ENCODE data around the gene VGLL4.
"Not testable (repeated sequence)": the region's sequence is repeated elsewhere in the genome, so short reads cannot be mapped to it uniquely, and the experiment has no call there.

The VGLL4 gene

DNA sequence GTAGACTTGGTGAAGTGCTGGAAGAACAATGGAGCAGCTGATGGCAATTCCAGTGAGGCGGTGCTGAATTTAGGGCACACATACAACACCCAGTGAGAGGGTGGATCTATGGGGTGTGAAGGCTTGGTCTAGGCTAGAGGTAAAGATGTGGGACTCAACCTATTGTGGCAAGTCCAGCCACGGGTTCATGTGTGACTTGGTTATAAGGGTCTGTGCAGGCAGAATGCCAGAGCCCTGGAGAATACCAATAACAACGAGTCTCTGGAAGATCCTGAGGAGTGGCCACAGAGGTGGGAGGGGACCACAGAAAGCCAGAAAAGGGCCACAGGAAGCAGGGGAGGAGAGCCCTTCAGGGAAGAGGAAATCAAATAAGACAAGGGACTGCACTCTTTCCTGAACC, 55.0 kb downstream of the VGLL4 start:
- in situ Hi-C loops (cut with MboI; ENCODE audit: low sequenced_read_pairs) = no loop called here

DNA sequence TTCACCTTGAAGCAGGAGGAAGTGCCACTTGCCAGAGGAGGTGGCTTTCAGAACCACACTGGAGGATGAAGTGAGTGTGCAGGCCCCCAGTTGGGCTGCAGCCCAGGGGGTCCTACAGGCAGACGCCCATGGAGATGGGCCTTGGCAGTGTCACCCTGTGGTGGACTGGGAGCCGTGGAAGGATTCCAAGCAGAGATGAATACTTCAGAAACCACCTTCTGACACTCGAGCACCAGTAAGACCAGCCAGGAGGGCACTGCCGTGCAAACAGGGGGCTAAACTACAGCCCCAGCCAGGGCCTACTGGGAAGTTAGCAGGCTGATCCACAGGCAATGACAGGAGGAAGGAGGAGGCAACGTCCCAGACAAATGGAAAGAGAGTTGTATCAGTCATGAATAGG, 55.4 kb downstream of the VGLL4 start:
- in situ Hi-C loops (cut with MboI; ENCODE audit: low sequenced_read_pairs) = no loop called here

DNA sequence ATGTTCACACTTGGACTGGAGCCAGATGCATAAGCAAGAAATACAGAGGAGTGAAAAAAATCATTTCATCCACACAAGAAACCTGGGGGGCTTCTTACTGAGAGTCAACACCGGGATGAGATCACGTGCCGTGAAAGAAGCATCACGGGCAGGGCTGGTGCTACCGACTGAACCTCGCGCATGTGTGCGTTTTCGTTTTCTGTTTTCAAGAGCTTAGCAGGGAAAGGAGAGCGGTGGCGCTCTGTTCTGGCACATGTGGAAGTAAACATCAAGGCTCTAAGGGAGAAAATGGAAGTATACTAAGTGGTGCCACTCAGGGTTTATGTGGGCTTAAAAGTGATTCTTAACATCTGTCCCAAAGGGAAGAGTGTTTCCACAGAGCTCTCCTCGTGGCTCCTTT, 55.9 kb downstream of the VGLL4 start:
- in situ Hi-C loops (cut with MboI; ENCODE audit: low sequenced_read_pairs) = no loop called here

DNA sequence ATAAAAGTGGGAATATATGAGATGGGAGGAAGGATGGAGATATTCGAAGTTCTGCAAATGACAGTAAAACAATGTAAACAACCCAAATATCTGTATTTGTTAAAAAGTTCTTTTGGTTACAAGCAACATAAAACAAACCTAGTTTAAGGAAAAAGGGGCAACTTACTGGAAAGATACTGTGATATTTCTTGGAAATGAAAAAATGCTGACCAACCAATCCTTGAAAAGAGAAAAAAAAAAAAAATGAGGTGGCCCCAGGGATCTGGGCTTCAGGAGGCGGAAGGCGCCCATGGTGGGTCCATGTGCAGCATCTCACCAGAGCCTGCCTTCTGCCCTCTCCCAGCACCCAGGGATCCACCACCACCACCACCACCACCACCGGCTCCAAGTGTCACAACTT, 59.1 kb downstream of the VGLL4 start:
- in situ Hi-C loops (cut with MboI; ENCODE audit: low sequenced_read_pairs) = no loop called here

DNA sequence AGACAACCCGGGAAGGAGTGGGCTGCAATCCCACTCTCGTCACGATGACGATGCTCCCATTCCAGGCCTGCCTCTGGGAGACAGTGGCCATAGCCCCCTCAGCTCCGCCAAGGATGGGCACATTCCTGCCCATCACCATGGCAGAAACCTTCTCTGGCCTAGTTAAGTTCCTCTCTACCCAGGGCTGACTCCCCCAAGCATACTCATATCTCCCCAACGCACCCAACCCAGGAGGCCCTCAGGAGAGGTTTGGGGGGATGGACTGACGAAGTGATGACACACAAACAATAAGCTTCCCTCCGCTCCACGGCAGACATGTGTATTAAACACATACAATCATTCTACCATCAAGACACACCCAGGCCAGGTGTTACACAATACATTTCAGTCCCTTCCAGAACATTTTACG, 60.1 kb downstream of the VGLL4 start:
- in situ Hi-C loops (cut with MboI; ENCODE audit: low sequenced_read_pairs) = no loop called here

DNA sequence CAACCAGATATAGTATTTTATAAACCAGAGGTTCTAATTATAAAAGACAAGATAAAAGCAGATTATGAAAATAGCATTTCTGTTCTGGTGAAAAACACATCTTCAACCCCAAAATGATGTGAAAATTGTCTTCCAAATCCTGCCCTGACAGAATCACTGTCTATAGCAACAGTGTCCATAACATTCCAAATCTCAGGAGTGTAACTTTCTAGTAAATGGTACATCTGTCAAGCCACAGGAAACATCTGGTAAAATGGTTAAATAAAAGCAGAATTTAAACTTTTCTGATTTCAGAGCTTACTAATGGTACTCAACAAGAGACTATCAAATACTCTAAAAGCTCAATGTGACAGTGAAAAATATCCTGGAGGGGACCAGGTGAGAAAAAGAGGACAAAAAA, 60.5 kb downstream of the VGLL4 start:
- in situ Hi-C loops (cut with MboI; ENCODE audit: low sequenced_read_pairs) = no loop called here

DNA sequence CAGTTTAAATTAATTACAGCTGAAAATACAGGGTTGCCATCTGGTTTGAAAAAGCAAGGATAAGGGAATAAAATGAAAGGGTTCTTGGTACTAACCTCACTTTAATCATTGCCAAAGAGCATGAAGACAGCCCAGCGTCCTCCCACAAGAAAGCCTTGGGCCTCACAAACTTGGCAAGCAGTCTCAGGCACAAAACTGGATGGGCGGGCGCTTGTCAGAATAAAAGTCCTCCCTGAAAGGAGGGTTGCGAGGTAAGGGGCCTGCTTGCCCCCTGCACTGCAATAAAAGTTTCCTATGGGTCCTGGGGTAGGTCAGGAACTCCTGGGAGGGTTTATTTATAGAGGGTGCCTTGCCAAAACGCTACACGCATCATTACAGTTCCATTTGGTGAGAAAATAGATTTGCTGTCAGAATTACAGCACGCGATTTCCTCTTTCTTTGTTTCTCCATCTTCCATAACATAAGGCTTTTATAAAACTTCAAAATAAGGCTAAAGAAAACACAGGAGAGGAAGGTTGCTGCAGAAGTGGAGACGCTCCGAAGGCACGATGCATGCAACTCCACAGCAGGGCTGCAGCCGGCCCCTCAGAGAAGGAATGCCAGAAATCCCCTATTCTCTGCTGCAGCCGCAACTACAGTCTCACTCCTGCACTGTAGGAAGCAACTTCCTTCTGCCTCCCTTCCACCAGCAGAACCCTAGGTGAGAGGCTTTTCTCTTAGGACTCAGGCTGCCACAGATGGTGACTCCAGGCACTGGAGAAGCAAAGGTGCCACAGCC, 61.3 kb downstream of the VGLL4 start:
- in situ Hi-C loops (cut with MboI; ENCODE audit: low sequenced_read_pairs) = no loop called here

DNA sequence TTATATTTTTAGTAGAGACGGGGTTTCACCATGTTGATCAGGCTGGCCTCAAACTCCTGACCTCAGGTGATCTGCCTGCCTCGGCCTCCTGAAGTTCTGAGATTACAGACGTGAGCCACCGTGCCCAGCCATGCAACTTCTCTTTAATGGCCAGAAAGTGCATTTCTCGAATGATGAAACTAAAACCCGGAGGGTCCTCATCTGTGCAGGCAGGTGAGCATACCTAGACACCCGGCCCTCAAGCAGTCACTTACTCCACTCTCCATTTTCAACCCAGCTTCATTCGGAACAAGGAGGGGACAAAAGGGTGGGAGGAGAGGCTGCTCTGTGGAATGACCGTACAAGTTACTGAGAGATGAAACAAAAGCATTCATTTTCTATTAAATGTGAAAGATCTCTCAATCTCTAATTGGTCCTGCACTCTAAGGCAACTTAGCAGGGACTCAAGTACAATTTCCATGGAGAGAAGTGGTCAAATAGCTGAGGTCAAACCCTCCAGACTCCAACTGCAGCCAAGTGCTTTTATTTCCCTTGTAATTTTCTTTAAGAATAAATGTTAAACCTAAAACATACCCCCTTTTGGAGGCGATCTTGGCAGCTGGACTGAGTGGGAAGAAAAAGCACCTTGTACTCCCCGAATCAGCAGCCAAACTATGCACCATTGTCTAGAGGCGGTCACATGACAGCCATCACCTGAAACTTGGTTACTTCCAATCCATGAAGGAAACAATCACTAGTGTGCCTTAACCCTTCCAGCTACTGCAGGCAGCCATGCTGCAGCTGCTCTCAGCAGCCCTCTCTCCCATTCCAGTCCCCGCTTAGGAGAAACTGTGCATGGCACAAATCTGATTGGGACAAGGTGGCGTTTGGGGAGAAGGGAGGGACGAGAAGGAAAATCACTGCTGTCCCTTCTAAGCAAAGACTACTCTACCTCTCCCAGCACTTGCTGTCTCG, 62.2 kb downstream of the VGLL4 start:
- in situ Hi-C loops (cut with MboI; ENCODE audit: low sequenced_read_pairs) = no loop called here

DNA sequence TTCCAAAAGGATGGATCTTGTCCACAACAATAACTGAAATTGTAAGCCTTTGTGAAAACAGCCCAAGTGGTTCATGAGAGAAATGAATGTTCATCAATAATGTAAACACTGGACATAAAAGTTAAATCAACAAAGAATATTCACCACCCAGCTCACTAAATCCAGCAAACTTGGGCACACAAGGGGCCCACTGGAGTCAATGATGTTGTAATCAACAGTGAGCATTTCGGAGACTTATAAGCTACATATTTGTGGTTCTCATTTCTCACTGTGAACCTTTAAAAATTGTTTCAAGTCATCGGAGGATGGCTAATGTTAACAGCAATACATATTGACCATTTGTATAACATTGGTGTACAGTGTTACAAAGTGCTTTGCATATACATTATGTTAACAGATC, 63.1 kb downstream of the VGLL4 start:
- in situ Hi-C loops (cut with MboI; ENCODE audit: low sequenced_read_pairs) = no loop called here

DNA sequence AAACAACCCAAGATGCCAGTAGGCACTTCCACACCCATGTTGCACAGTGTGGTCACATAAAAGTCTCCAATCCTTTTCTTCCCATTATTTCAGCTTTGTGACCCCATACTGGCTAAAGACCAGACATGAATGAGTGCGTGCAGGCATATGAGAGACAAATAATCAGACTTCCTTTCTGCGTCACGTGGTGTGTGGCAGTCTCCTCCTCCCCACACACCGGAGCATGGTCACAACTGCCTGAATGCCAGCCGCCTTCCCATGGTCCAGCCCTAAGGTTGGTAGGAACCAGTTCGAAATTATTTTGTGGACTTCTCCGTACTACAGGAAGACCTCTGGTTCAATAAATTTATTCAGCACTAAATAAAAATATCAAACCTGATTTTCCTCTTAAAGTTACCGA, 65.5 kb downstream of the VGLL4 start:
- in situ Hi-C loops (cut with MboI; ENCODE audit: low sequenced_read_pairs) = no loop called here

DNA sequence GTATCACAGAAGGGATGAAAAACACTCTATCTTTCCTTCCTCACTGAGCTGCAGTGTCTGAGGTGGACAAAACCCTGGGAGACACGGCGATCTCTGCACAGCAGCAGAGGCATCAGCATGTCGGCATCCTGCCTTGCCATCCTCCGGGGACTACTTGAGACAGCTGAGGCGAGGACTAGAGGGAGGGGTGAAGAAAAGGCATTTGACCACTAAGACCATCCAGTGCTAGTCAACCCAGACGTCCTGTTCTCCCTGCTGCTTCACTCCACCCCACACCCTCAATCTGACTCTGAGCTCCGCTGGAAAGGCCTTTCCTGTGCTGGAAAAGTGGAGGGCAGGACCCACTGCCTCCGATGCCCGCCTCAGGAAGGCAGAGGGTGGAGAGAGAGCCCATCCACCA, 67.3 kb downstream of the VGLL4 start:
- in situ Hi-C loops (cut with MboI; ENCODE audit: low sequenced_read_pairs) = no loop called here

DNA sequence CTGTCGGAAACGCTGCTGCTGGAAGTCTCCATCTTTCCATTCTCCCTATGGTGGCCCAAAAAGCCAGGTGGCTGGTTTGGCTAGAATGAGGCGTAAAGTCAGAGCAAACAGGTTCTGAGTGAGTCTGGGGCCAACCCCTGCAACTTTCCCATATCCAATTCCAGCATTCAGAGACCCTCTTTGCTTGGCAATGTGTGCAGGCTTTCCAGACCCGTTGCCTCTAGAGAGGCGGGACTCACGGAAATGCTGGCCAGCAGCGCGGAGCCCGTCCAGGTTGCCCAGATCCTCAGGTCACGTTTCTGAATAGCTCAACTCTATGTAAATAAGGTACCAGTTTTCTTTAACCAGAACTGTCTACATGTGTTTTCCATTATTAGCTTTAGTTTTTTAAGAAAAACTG, 68.0 kb downstream of the VGLL4 start:
- in situ Hi-C loops (cut with MboI; ENCODE audit: low sequenced_read_pairs) = no loop called here

DNA sequence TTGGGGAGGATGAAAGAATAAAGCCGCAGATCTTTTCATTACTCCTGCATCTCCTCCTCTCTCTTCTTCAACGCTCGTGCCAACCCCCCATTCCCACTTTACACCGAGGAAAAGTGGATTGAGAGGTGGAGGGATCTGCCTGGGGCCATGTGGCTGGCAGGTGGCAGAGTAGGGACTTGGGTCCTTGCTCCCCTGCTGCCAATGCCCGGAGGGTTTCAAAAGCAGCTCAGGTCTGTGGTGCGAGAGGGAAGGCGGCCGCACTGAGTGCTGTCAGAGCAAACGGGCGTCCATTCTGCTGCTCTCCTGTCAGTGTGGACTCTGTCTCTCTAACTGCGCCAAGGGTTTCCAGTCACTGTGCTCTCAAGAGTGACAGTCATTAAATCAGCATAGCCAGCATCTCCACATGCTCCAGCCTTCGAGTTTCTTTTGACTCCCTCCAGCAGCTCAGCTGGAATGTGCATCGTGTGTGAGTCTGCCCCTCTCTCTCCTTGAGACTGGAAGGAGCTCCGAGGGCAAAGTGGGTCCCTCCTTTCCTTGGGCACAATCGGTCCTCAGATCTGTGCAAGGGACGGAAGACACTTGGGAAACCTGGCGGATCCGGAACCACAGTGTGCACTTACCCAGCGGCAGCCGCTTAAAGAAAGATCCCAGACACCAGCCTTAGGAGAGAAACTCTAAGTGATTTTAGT, 68.6 kb downstream of the VGLL4 start:
- in situ Hi-C loops (cut with MboI; ENCODE audit: low sequenced_read_pairs) = no loop called here

DNA sequence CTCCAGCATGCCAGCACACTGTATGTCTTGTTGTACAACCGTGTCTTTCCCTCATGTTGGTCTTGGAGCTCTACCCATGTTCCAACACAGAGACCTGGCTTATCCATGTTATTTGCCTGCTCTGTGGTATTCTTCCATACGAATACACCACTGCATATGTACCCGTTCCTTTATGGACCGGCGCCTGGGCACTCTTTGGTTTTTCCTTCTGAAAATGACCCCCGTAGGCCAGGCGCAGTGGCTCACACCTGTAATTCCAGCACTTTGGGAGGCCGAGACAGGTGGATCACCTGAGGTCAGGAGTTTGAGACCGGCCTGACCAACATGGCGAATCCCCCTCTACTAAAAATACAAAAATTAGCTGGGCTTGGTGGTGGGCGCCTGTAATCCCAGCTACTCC, 71.1 kb downstream of the VGLL4 start:
- in situ Hi-C loops (cut with MboI; ENCODE audit: low sequenced_read_pairs) = not testable (repeated sequence)

DNA sequence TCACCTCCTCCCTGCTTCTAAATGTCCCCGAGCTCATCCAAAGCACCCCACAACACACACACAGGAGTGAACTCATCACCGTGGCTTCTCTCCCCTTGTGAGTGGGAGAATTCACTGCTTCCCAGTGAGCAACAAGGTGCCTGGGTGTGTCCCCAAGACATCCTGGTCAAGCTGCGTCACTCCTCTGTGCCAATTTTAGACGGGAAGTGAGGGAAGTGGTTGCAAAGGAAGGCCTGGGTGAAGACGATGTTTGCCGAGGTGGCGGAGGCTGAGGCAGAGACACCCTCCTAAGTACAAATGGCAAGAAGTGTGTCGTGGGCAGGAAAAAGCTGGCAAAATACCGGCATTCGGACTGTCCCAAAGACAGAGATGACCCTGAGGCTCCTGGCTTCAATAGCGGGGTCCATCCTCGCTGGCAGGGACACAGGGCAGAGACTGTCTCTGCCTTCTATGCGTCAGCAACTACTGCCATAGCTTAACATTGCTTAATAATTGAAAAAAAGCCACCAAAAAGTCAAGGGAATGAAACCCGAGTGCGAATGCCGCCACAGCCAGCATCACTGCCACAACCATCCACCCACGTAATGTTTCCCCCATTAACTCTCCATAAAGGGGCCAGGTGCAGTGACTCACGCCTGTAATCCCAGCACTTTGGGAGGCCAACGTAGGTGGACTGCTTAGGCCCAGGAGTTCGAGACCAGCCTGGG, 72.8 kb downstream of the VGLL4 start:
- in situ Hi-C loops (cut with MboI; ENCODE audit: low sequenced_read_pairs) = no loop called here

DNA sequence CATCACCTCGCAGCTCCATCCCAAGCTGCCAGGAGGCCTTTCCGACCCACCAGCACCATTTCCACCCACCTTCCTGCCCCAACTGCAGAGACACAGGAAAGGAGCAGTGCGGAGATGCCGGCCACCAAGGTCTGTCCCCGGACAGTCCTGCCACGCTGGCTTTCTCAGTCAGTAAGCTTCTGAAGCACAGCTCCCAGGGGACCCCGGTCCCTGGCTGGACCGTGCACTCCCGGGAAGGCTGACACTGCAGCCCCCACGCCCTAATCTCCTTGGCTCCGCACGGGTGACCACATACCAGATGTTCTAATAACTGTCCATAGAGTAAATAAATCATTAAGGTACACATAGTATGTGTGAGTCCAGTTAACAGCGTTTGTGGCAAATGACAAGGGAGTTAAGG, 73.5 kb downstream of the VGLL4 start:
- in situ Hi-C loops (cut with MboI; ENCODE audit: low sequenced_read_pairs) = no loop called here

DNA sequence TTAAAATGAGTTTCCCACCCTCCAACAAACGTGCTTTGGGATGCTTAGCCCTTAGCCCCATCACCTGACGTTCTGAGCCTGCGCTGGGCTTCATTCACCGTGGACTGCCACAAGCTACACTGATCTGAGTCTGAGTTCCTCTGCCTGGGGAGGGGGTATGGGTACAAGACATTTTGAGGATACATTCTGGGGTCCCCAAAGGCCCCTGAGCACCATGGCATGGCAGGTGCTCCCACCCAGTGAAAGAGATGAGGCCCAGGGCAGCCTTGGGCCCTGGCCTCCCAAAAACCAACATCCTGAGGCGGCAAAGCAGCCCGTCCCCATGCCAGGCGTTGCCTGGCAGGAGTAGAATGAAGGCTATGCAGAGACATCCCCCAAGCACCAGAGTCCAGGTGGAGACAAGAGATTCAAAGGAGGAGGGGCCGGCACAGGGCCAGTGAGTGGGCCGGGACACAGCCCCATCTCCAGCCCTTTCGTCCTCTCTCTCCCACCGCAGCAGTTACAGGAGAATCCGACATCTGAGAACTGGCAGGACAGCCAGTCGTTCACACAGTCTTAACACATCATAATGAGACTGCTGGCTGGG, 74.5 kb downstream of the VGLL4 start:
- in situ Hi-C loops (cut with MboI; ENCODE audit: low sequenced_read_pairs) = no loop called here

DNA sequence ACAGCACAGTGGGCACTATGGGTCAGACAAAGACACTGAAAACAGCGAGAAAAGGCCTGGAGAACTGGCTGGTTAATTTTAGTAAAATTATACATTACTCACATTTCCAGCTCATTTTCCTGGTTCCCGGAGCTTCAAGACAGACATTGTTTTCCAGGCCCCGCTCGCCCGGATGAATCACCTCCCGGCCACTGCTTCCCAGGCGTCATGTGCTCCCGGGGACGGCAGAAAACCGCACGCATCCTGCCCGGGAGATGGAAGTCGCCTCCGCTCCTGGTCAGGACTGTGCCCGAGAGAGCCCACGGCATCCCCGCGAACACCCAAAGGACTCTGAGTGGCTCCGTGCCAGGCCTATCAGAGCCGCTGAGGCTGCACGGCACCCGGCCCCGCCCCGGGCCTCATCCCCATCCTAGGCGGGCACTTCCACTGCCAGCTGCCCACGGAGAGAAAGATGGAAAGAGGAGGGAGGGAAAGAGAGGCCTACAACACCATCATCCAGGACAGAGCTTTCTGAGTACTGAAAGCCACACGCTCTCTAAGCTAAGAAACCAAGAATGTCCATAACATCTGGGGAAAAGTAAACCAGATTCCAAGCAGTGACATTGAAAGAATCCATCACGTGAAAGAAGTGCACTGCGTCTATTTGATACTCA, 75.1 kb downstream of the VGLL4 start:
- in situ Hi-C loops (cut with MboI; ENCODE audit: low sequenced_read_pairs) = no loop called here

DNA sequence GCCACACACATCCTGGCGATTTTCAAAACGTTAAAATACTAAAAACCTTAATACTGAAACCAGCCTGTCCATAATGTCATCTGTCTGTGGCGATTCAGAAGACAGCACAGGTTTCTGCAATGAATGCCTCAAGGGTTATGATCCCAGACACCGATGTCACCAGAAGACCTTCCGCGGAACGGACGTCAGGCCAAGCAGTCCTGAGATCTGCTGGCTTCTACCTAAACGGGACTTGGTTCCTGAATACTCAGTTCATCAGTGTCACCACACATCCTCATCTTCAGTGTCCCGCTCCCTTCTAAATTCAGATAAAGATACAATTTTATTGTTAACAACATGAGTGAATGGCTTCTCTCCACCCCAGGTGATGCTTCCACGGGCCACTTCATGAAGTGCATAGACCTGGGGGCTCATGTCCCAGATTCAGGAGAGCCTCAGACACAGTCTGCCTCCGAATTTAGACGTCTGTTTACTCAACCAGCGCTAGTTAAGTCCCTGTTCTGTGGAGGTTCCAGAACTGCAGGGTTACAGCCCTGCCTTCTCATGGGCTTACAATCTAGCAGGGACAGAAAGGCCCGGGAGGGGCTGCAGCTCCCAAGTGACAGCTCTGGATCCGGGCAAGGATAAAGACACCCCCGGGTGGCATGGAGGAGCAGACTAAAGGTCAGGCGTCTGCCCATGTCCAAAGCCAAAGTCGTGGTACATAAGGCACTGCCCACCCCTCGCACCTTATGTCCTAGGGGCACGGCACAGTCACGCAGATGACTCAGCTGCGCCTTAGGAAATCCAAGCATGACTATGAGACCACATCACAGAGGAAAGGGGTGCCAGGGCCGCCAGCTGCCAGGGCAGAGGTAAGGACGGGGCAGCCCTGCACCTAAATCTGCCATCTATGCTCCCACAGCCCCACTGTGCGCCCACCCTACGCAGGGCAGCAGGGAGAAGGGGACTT, 75.9 kb downstream of the VGLL4 start:
- in situ Hi-C loops (cut with MboI; ENCODE audit: low sequenced_read_pairs) = no loop called here

Measured in hTERT RPE-1 (cell line).